Activated T-helper 17 cell treated with anti-CD3 and anti-CD28 coated beads, Interleukin-2, amount 50 U/mL, for 72 hours (primary cell): ENCODE measurements around the gene BNIP2. TPM values are rescaled to one million over a fixed set of nuclear protein-coding genes. Genes with fewer than 3 reads are reported as not detected.
A peak's percentile ranks its signal among the peaks of the same experiment; 100 is the strongest.

ENCODE experiments used
- ATAC-seq: fragments of 150-1000 bp; cut with Tn5 transposase; replicated peaks from 2 replicates; pipeline ENCODE4 v1.10.0; 2021; ENCODE audit warnings: mild to moderate bottlenecking, moderate library complexity
- H3K27ac Mint-ChIP-seq: one replicate; pipeline ENCODE4 v1.8.0; 2022; ENCODE audit warnings: mixed read lengths
- H3K27me3 Mint-ChIP-seq: one replicate; pipeline ENCODE4 v1.8.0; 2022; ENCODE audit warnings: mixed read lengths
- H3K36me3 Mint-ChIP-seq: one replicate; pipeline ENCODE4 v1.8.0; 2022; ENCODE audit warnings: low read depth, mild to moderate bottlenecking, mixed read lengths
- H3K4me1 Mint-ChIP-seq: one replicate; pipeline ENCODE4 v1.8.0; 2022; ENCODE audit warnings: mixed read lengths
- H3K4me3 Mint-ChIP-seq: one replicate; pipeline ENCODE4 v1.8.0; 2022; ENCODE audit warnings: mild to moderate bottlenecking, mixed read lengths
- H3K9me3 Mint-ChIP-seq: one replicate; pipeline ENCODE4 v1.8.0; 2022; ENCODE audit warnings: mixed read lengths
- total RNA-seq, 2 donors: library from RNA; stranded (reverse); gene quantifications; one replicate each; pipeline ENCODE4 v1.2.3, GENCODE V29; 2022

Gene BNIP2
- total RNA-seq, 2 donors from 2014 or later = 46.5 to 59.2 TPM

DNA sequence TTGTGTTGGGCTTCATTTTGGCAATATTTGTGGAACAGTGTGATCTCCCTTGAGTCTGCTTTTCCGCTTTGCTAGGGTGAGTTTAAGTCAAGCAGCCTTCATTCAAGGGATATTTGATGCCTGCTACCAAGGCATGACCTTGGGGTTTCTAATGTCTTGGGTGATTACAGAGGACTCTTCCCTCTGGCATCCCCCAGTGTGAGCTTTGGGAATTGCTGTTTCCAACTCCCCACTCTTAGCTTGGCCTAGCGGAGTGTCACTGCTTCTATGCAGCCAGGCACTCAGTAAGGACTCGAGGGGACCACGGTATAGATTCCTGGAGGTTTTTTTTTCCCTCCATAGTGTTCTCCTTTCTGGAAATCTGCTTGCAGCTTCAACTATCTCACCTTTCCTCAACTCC, 56.4 kb downstream of the BNIP2 start:
- Mint-ChIP-seq H3K27ac (no peak overlapping the region), H3K4me1 (no peaks in the 10 kb centered on the region)

DNA sequence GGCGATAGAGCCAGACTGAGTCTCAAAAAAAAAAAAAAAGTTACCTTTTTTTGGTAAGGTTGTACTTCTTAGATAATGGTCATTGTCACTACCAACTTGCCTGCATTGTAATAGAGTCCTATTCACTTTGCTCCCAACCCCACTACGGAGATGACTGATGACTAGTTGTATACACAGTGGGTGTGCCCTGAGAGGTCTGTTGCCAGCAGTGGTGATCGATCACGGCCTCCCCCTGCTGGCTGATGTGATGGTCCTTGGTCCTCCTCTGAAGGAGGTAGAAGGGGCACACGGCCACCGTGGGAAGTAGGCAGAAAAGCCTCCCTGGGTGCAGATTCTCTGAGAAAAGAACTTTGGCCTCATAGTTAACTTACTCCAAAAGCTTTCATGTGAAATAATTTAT, 66.8 kb downstream of the BNIP2 start:
- Mint-ChIP-seq H3K27ac (no peak overlapping the region), H3K4me1 (no peaks in the 10 kb centered on the region), H3K27me3 (peaks cover 22% of the 10 kb centered on the region), H3K36me3 (no peaks in the 10 kb centered on the region), H3K4me3 (no peak overlapping the region), H3K9me3 (no peaks in the 10 kb centered on the region)
- peak; percentile 94 for ATAC-seq

More for the DNA sequence above, 56.4 kb downstream of the BNIP2 start:
- Mint-ChIP-seq H3K36me3 (peaks cover 7% of the 10 kb centered on the region), H3K27me3 (no peaks in the 10 kb centered on the region), H3K9me3 (no peaks in the 10 kb centered on the region), H3K4me3 (no peak overlapping the region)
- no peak for ATAC-seq

GRCh38 chr15:59618406-59618805, 70.7 kb downstream of the BNIP2 start:
- H3K4me1 Mint-ChIP-seq = no peaks in the 10 kb centered on the region
- H3K9me3 Mint-ChIP-seq = no peaks in the 10 kb centered on the region
- peaks cover 27% of the 10 kb centered on the region for H3K27me3 Mint-ChIP-seq
- no peak for ATAC-seq
- H3K36me3 Mint-ChIP-seq = no peaks in the 10 kb centered on the region
- H3K4me3 Mint-ChIP-seq = no peak overlapping the region
- no peak overlapping the region for H3K27ac Mint-ChIP-seq

GRCh38 chr15:59616379-59616778, 72.7 kb downstream of the BNIP2 start:
- Mint-ChIP-seq H3K27me3 (peaks cover 32% of the 10 kb centered on the region), H3K4me3 (no peak overlapping the region), H3K36me3 (no peaks in the 10 kb centered on the region), H3K4me1 (no peaks in the 10 kb centered on the region), H3K9me3 (no peaks in the 10 kb centered on the region), H3K27ac (no peak overlapping the region)
- no peak for ATAC-seq

DNA sequence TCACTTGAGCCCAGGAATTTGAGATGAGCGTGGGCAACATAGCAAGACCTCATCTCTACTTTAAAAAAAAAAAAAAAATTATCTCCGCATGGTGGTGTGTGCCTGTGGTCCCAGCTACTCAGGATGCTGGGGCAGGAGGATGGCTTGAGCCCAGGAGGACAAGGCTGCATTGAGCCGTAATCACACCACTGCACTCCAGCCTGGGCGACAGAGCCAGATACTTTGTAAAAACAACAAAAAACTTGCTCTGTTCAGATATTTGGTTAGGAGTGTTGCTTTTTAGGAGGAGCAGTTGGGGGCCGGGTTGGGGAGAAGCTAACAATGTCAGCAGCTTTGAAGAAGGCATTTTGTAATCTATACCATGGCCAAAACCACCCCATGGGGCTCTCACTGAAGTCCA, 73.5 kb downstream of the BNIP2 start:
- no peak for ATAC-seq
- Mint-ChIP-seq H3K4me1 (no peaks in the 10 kb centered on the region), H3K36me3 (no peaks in the 10 kb centered on the region), H3K4me3 (no peak overlapping the region), H3K9me3 (peaks cover 3% of the 10 kb centered on the region), H3K27me3 (peaks cover 32% of the 10 kb centered on the region), H3K27ac (no peak overlapping the region)

DNA sequence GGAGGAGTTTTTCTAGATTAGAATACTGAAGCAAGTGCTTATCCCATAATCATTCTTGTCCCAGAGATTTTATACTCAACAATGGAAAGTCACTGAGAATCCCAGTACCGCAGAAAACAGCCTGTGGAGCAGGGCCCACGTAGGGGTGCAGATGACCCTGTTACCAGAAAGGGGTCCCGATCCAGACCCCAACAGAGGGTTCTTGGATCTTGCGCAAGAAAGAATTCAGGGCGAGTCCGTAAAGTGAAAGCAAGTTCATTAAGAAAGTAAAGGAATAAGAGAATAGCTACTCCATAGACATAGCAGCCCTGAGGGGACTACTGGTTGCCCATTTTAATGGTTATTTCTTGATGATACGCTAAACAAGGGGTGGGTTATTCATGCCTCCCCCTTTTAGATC, 75.0 kb downstream of the BNIP2 start:
- H3K27ac Mint-ChIP-seq = no peak overlapping the region
- H3K9me3 Mint-ChIP-seq = peaks cover 3% of the 10 kb centered on the region
- no peak for ATAC-seq
- no peaks in the 10 kb centered on the region for H3K4me1 Mint-ChIP-seq
- H3K27me3 Mint-ChIP-seq = peaks cover 22% of the 10 kb centered on the region
- no peak overlapping the region for H3K4me3 Mint-ChIP-seq
- H3K36me3 Mint-ChIP-seq = no peaks in the 10 kb centered on the region

DNA sequence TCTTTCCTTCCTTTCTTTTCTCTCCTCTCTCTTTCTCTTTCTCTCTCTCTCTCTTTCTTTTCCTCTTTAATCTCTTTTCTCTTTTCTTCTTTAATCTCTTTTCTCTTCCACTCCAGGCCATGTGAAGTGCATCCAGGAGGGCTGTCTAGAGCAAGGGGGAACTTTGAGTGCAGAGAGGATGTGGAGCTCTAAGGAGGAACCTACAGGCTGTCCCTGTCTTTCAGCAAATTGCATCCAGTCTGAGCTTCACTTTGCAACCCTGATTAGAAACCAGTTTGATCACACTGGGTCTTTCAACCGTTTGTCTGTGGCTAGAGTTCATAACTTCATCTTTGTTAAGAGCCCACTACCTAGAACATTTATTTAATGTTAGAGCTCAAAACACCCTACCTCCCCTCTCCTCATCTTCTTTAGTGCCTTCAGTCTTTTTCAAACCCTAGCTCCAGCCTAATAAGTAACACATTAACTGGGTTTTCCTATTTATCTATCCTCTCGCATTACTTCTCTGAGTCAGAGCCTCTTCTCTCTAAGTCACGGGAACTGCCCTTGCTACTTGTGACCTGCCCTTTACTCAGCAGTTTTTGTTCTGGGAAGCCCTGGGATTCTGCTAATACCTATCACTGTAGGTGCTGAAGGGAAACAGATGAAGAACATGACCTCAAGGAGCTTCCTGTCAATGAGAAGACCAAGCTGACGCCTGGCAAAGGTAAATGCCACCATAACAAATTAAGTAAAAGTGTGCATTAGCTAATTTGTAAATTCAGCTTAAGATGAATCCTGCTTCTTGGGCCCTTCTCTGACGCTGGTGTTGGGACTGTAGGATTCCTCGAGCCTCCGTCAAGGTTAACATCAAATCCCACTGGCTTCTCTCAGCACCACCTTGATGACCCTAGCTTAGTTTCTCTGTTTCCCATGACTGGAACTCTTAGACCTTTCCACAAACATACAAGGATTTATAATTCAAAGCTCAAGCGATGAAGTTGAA, 77.6 kb downstream of the BNIP2 start, which contains the start of gene GCNT3:
GCNT3 (plus strand) TSS at position 508 of the 985 bp plus-strand sequence. CDS start 6,456 bp downstream, outside the sequence.
- Mint-ChIP-seq H3K4me3 (no peak within 1 kb of the TSS), H3K27me3 (peaks cover 18% of the 10 kb centered on the region), H3K36me3 (no peaks in the 10 kb centered on the region), H3K27ac (no peak within 1 kb of the TSS), H3K9me3 (peaks cover 3% of the 10 kb centered on the region), H3K4me1 (no peaks in the 10 kb centered on the region)
- ATAC-seq = no peak

GRCh38 chr15:59609730-59610712, 79.1 kb downstream of the BNIP2 start:
- Mint-ChIP-seq H3K4me3 (no peak overlapping the region), H3K9me3 (peaks cover 3% of the 10 kb centered on the region), H3K27ac (no peak overlapping the region), H3K36me3 (no peaks in the 10 kb centered on the region), H3K27me3 (peaks cover 13% of the 10 kb centered on the region), H3K4me1 (no peaks in the 10 kb centered on the region)
- ATAC-seq = no peak

Other genes with a start within 250 kb of the BNIP2 start
- gene GCNT3, start 77.5 kb downstream of the BNIP2 start, total RNA-seq = not detected
- 100 to 1,000 TPM; 102 to 186 TPM for gene GTF2A2, start 31.8 kb downstream of the BNIP2 start, total RNA-seq